SH-SY5Y (cell line): ENCODE results near the gene PLEKHA6.

Source experiments
- GATA2 ChIP-seq: IDR thresholded peaks from 2 replicates; pipeline ENCODE4 v1.6.1; 2011; ENCODE audit warnings: mild to moderate bottlenecking, low read depth, low read length
- GATA3 ChIP-seq: IDR thresholded peaks from 2 replicates; pipeline ENCODE4 v1.6.1; 2011; ENCODE audit warnings: low read depth, mild to moderate bottlenecking, low read length, moderate library complexity

DNA sequence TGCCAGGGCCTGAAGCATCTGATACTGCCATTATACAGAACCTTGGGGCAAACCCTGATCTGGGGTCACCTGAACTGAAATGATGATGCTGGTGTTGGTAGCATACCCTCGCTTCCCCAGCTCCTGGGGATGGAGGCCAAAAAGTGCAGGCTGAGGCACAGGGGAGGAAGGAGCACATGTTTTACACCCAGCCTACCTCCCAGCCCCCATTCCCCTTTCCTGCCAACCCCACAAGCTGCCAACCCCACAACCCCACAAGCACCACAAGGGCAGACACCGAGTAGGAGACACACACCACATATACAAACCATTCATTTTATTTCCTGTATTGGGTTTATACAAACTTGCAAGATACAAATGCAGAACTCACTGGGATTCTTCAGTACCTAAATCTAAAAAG lies 141.2 kb downstream of the PLEKHA6 start:
- TF ChIP-seq GATA2 (no peak), GATA3 (no peak)
